ENCODE data around the gene LAPTM4A.
"Not testable (repeated sequence)": the region's sequence is repeated elsewhere in the genome, so short reads cannot be mapped to it uniquely, and the experiment has no call there.

Gene LAPTM4A

DNA sequence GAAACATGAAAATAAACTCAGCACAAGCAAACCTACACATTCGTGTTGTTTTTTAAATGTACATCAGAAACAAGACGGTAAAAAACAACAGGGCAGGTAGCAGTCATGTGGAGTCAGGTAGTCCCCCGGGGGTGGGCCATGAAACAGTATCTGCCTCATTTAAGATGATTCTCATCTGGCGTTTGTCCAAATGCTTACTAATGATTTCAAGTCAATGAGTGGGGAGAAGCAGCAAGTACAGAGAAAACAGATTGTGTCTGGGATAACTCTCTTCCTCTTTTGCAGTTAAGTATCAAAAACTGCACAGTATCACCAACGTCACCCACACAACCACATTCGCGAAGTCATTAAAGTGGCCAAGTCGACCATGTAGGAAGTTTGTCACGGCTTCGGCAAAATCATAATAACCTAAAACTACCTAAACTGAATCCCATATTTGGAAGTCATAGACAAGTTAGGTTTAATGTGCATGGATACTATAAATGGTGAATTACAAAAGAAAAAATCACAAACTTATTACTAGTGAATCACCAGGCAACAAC, 1.3 kb downstream of the LAPTM4A start:
- DNase-seq: peak; percentile 6

DNA sequence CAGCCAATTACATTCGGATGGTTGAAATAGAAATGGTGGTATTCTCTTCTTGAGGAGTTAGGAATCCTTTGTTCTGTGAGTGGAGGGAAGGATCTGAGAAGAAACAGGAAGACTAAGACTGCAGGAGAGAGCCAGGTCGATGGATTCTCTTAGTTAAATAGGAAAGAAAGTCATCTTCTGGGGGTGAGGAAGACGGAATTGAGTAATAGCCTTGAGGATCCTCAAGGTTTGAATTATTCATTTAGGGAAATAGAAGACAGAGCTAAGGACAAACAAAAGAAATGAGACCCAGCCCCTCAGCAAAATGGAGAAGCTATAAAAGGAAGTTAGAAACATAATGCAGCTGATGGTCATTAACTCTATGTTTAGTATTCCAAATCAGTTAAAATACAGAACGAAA, 1.8 kb downstream of the LAPTM4A start:
- no peak for DNase-seq

DNA sequence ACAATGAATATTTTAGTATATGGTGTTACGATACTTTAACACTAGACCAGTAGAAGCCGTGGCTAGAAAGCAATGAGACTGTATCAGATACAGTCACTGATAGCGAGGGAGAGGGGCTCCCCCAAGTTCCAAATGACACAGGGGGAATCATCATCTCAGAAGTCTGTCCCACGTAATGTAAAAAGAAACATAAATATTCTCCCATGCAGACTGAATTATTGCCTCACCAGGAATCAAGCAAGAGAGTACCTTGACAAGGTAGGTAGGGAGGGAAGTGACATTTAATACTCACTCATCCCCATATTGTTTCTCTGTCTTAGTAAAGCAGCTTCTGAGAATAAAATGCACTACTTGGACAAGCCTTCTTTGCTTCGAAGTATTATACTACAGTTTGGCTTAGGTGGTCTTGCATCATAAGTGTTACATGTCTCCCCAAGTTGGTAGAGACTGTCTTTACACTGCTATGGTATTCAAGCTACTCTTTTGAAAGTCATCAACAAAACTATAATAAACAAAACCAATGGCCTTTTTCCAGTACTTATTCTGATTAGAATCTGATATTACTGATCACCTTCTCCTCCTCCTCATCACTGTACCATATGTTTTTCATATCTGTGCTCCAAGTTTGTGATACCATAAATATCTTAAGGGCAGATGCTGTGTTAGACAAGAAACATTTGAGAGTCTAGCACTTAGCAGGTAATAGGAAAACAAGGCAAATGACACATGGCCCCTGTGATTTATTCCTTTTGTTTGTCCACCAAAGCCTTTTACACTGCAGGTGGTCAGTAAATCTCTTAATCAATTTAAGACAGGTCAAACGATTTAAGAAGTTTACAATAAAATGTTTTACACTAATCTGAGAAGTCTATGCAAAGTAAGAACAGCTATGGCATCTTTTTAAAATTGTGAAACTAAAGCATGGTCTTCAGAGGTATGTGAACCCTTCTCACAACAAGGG, 2.7 kb downstream of the LAPTM4A start:
- DNase-seq: no peak

DNA sequence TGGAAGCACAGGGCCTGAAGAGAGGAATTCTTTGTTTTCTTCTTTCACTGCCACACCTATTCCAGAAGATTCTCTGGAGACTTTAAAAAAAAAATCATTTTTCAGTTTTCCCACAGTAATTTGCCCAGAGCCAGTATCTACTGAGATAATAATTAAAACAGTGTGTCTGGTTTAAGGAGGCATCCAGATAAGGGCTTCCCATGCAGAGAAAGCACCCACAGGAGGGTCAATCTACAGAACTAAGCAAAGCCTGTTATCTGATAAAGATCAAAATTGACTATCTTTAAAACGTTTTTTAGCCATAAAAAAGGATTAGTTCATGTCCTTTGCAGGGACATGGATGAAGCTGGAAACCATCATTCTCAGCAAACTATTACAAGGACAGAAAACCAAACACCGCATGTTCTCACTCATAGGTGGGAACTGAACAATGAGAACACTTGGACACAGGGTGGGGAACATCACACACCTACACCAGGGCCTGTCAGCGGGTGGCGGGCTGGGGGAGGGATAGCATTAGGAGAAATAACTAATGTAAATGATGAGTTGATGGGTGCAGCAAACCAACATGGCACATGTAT, 5.6 kb downstream of the LAPTM4A start:
- DNase-seq: not testable (repeated sequence)

DNA sequence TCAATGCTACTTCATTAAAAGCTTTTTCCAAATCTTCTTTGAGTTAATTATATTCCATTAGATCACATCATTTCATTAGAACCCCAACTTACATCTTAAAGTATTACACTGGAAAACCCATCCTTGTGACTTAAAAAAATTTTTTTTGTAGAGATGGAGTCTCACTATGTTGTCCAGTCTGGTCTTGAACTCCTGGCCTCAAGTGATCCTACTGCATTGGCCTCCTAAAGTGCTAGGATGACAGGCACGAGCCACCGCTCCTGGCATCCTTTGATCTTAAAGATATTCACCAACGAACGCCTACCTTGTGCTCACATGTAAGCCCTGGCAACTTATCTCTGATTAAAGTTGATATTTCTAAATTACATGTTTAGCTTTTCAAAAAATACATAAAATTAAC, 6.7 kb downstream of the LAPTM4A start:
- DNase-seq: no peak

DNA sequence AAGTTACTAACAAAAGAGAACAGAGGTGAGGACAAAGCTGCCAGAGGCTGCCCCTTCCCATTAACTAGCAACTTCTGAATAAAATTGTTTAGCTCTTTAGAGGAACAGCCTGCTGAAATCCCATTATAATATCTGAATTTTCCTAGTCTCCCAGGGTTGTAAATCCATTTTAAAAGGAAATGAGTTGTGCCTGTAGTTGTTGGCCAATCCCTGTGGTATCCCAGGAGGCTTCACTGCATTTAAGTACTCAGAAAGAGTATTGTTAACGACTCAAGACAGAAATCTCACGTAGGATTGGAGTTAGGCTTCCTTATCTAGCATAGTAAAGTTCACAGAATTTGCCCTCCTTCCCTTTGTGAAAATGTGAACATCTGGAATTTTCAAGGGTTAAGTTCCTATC, 8.9 kb downstream of the LAPTM4A start:
- no peak for DNase-seq

DNA sequence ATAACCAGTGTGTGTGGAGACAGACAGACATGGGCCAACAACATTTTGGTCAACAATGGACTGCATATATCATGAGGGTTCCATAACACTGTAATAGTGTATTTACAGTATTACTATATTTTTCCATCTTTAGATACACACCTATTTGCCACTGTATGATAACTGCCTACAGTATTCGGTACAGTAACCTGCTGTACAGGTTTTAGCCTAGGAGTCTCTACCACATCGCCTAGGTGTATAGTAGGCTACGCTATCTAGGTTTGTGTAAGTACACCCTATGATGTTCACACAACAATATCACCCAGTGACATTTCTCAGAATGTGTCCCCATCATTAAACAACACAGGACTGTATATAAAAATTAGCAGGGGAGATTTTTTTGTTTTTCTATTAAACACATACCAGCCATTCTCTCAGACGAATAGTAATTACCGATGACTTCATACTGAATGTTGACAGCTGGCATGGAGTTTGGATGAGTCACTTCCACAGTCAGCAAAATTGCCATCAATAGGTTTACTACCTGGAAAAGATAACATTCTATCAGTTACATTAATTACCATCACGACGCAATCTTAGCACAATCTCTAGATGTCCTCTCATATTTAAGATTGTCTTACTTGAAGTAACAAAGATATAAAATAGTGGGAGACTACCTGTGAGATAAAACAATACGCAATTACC, 10.8 kb downstream of the LAPTM4A start:
- DNase-seq: no peak

DNA sequence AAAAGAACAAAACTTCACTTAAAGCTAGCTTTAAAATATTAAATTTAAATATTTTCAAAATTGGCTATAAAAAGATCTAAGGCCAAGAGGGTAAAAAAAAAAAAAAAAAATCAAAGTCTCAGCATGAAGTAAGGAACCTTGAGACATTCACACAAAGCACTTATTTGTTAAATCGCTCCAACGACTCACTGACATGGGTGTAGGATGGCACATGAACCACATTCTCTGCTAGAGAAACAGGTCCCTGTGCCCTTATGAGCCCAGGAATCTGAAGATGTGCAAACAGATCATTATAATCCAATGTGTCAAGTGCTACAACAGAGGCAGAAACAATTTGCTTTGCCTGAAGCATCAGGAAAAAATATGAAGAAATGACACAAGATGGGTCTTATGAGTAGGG, 13.8 kb downstream of the LAPTM4A start:
- DNase-seq: no peak

DNA sequence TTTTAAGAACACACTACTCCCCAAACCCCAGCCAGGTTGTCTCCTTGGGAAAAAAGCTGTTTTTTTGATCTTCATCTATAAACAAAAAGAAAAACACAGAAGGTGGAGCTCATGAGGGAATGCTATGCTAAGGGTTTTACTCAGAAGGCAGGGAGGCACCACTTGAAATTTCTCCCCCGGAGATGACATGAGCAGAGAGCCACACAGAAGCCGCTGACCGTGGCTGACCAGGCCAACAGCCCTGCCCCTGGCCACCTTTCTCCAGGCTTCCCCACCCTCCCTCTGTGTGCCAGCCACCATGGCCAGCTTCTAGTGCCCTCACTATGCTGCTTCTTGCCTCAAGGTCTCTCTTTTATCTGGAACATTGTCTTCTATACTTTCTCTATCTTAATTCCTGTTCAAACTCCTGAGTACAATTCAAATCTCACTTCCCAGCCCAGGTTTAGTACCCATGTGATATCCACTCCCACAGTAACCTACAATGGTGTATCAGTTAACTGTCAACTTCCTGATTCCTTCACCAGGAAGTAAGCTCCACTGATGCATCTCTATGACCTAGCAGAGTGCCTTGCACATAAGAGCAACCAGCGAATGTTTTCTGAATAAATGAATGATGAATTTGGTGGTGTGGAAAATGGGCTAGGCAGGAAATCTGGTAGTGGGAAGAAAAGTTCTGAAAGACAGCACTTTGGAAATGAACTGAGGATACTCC, 15.3 kb downstream of the LAPTM4A start:
- DNase-seq: no peak

DNA sequence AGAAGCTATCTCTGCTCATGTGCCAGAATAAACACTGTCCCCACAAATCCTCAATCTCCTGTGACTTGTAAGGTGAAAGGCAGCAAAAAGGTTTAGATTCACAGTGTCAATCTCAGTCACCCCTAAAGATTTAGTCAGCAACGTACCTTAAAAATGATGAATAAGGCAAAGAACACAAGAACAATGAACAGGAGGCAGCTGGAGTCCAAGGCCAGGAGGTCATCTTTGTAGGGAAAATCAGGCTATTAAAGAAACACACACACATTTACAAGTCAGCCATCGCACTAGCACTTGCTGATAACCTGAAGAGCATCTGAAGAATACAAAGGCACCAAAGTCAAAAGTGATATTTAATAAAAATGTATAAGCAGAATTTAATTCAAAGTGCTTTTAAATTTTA, 16.6 kb downstream of the LAPTM4A start:
- no peak for DNase-seq

DNA sequence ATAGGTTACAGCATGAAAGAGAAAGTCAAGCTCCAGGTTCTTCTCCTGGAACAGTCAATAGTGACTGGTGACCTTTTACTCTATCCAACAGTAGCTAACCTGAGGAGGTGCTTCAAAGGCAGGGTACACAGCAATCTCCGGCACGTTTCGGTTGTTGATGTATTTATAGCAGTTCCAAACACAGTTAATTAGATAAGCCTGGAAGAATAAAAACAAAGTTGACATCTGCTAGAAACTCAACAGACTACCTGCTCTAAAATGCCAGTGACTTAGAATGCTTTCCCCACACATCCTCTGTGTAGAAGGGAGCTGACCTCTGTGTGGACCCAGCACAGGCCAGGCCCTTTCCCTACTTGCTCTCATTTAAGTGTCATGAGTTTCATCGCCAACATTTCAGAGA, 17.2 kb downstream of the LAPTM4A start:
- DNase-seq: no peak

DNA sequence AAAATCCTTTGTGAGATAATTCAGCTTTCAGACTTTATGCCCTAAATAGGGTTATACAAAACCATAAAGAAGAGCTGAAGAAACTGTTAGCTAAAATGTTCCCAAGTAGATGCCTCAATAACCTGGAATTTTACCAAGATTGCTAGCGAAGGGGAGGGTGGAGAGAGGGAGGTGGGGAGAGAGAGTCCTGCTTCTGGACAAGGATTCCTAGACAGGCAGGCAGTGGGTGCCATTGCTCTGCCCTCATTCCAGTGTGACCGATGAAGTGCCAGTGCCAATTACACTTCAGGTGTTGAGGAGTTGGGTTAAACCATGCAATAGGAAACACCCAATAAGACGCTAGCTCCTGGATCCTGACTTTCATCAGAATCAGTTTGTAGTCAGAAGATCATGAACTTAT, 18.1 kb downstream of the LAPTM4A start:
- no peak for DNase-seq

DNA sequence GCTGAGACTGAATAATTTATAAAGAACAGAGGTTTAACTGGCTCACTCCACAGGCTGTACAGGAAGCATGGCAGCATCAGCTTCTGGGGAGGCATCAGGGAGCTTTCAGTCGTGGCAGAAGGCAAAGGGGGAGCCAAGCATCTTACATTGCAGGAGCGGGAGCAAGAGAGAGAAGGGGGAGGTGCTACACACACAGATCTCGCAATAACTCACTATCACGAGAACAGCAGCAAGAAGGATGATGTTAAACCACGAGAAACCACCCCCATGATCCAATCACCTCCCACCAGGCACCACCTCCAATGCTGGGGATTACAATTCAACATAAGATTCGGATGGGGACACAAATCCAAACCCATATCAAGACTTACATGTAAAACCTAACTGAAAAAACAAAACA, 21.2 kb downstream of the LAPTM4A start:
- no peak for DNase-seq

DNA sequence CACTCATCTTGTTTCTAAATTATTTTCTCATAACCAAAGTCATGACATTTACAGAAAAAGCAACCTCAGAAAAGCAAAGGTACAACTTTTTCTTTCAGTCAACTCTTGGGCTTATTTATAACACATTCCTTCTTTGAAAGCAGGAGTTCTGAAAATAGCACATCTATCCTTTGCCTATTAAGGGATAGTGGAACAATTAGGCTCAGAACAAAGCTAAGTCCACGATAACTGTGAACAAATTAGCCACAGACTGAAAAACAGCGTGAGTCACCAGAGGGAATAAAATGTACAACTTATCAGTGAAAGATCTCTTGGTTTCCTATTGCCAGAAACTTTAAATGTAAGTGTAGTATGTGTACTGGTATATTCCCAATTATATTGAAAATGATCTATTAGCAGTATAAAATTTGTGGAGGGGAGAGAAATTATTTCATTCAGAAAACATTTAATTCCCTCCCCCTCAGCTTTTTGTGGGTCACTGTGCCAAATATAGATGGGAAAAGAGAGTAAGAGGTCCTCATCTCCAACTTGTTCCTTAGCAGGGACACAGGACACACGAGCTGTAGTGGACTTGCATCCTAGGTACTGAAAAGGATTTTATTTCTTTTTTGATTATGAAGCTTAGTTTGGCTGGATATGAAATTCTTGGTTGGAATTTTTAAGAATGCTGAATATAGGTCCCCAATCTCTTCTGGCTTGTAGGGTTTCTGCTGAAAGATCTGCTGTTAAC, 23.6 kb downstream of the LAPTM4A start:
- no peak for DNase-seq

DNA sequence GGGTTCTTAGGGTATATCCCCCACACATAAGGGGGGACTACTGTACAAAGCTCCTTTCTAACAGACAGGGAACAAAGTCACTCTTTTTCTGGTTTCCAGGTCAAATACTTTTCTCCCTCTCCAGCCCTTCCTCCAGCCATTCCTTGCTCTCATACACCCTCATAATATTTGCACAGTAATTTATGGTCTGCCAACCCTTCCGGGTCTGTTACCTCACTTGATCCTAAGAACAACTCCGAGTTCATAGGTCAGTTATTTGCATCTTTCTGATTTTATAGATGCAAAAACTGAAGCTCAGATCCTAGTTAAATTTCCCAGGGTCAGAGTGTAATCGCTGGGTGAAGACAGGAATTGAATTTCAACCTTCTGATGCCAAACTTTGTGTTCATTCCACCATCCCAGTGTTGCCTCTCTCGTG, 24.2 kb downstream of the LAPTM4A start:
- no peak for DNase-seq

DNA sequence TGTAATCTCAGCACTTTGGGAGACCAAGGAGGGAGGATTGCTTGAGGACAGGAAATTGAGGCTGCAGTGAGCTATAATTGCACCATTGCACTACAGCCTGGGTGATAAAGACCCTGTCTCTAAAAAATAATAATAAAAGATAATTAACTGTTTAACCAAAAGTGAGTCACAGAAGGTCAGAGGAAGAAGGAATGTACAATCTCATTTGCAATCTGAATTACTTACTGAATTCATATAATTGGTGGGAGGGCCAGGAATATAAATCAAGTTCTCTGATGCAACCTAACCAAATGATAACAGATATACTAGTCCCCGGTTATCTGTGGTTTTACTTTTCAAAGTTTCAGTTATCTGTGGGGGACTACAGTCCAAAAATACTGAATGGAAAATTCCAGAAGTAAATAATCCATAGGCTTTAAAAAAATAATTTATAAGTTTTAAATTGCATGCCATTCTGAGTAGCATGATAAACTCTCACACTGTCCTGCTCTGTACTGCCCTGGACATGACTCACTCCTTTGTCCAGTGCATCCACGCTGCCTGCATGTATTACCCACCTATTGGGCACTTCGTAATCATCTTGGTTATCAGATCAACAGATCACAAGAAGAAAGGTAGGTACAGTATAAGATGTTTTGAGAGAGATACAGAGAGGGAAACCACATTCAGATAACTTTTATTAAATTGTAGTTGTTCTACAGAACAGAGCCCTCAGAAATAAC, 26.2 kb downstream of the LAPTM4A start:
- DNase-seq: no peak

DNA sequence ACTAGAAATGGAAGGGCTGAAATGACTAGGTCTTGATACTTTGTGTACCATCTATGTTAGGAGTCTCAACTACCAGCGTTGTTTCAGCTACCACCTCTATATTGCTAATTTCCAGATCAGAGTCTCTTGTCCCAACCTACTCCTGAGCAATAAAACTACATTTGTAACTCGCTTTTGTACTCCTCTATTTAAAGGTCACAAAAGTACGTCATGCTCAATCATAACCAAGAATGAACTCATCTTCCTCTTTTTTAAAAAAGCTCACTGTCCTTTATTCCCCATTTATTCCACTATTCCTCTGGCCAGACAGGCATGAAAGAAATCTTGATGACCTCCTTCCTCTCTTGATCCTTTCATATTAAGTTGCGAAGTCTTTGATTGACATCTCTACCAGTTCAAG, 27.7 kb downstream of the LAPTM4A start:
- no peak for DNase-seq

DNA sequence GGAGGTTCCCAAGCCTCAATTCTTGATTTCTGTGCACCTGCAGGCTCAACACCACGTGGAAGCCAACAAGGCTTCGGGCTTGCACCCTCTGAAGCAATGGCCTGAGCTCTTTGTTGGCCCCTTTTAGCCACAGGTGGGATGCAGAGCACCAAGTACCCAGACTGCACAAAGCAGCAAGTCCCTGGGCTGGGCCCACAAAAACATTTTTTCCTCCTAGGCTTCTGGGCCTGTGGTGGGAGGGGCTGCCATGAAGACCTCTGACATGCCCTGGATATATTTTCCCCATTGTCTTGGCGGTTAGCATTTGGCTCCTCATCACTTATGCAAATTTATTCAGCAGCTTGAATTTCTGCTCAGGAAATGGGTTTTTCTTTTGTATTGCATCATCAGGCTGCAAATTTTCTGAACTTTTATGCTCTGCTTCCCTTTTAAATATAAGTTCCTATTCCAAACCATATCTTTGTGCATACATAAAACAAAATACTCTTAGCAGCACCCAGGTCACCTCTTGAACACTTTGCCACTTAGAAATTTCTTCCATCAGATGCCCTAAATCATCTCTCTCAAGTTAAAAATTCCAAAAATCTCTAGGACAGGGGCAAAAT, 29.9 kb downstream of the LAPTM4A start:
- DNase-seq: no peak

DNA sequence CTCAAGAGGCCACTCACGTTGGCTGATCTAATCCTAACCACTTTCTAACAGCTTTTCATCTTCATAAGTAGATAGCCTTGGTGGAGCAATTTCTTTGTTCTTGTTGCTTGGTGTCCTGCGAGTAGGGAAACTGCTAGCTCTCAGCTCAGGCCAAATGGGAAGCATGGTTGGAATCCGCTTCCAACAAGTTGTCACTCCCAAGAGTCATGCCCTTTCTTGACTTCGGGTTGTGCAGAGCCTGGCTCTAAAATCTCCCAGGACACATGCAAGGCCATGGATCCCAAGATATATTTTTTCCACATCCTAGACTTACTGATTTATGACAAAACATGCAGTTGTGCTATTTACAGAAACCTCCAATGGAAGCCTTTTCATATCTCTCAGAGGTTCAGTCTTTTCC, 31.7 kb downstream of the LAPTM4A start:
- no peak for DNase-seq

DNA sequence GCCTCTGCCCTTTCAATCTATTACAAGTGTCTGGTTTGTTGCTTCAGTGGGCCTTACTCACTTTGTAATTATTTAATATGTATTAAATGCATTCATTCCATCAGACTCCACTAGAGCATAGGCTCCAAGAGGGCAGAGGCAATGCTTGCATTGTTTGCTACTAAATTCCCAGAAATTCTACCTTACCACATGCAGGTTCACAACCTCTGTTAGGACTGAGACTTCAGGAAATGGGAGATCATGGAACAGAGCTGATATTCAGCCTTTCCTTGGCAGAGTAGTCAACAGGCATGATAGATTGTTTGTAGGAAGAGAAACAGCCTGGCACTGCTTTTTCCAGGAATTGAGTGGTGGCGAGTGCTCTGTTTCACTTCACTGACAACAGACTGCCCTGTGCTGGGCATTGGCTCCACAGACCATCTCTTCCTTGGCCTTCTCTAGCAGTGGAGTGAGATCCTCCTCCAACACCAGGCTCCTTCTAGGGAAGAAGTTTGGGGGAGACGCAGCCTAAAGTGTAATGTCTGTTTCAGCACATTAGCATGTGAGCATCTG, 32.8 kb downstream of the LAPTM4A start:
- no peak for DNase-seq

DNA sequence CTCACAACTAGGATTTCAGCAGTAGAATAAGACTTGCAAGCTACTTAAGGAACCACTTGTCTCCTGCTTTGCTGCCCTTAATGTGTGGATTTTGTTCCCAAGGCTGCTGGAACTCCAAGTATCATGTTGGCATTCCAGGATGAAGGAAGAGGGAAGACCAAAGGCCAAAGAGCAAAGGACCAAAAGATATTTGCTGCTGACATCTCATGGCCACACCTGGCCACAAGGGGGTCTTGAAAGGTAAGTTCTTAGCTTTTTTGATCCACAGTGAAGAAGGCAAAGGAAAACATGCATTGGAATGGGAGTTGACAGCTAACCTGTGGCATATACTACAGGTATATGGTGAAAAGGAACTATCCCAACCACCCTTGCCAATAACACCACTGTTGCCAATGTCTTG, 35.1 kb downstream of the LAPTM4A start:
- no peak for DNase-seq

All from T-helper 9 cell (primary cell).